ENCODE measurements around the gene YBX1.

- TF ChIP-seq, protein P1, sequence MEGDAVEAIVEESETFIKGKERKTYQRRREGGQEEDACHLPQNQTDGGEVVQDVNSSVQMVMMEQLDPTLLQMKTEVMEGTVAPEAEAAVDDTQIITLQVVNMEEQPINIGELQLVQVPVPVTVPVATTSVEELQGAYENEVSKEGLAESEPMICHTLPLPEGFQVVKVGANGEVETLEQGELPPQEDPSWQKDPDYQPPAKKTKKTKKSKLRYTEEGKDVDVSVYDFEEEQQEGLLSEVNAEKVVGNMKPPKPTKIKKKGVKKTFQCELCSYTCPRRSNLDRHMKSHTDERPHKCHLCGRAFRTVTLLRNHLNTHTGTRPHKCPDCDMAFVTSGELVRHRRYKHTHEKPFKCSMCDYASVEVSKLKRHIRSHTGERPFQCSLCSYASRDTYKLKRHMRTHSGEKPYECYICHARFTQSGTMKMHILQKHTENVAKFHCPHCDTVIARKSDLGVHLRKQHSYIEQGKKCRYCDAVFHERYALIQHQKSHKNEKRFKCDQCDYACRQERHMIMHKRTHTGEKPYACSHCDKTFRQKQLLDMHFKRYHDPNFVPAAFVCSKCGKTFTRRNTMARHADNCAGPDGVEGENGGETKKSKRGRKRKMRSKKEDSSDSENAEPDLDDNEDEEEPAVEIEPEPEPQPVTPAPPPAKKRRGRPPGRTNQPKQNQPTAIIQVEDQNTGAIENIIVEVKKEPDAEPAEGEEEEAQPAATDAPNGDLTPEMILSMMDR (IDR thresholded peaks at IDR 0.05) = no peak
- TF ChIP-seq POLR2A (IDR thresholded peaks at IDR 0.05) (no peak), POLR2AphosphoS5 (IDR thresholded peaks at IDR 0.05) (no peak)
Measured at GRCh38 chr1:42734201-42735035, 52.2 kb downstream of the YBX1 start.

All from upper lobe of left lung (tissue), 4 donors.